ENCODE measurements around the gene APOO.

APOO gene

GRCh38 chrX:23813808-23814207, 93.9 kb downstream of the APOO start:
- DNase-seq = no peak

GRCh38 chrX:23811656-23812055, 96.1 kb downstream of the APOO start:
- no peak for DNase-seq

GRCh38 chrX:23811108-23811651, 96.6 kb downstream of the APOO start:
- no peak for DNase-seq

- DNase-seq = no peak
Measured at GRCh38 chrX:23810279-23810678, 97.5 kb downstream of the APOO start.

- no peak for DNase-seq
Measured at GRCh38 chrX:23805389-23805788, 102.3 kb downstream of the APOO start.

GRCh38 chrX:23804578-23804977, 103.2 kb downstream of the APOO start:
- no peak for DNase-seq

GRCh38 chrX:23803931-23804381, 103.8 kb downstream of the APOO start:
- no peak for DNase-seq

- no peak for DNase-seq
Measured at GRCh38 chrX:23802431-23802830, 105.3 kb downstream of the APOO start.

GRCh38 chrX:23799469-23800065, 108.2 kb downstream of the APOO start:
- DNase-seq = no peak

- DNase-seq = no peak
Measured at GRCh38 chrX:23797371-23798128, 110.2 kb downstream of the APOO start.

GRCh38 chrX:23795221-23795620, 112.5 kb downstream of the APOO start:
- DNase-seq = no peak

- DNase-seq = no peak
Measured at GRCh38 chrX:23792861-23793553, 114.7 kb downstream of the APOO start.

- no peak for DNase-seq
Measured at GRCh38 chrX:23790155-23790497, 117.6 kb downstream of the APOO start.

GRCh38 chrX:23789386-23790154, 118.2 kb downstream of the APOO start:
- no peak for DNase-seq

GRCh38 chrX:23788946-23789345, 118.8 kb downstream of the APOO start:
- DNase-seq = no peak

- no peak for DNase-seq
Measured at GRCh38 chrX:23788521-23788920, 119.2 kb downstream of the APOO start.

- DNase-seq = no peak
Measured at GRCh38 chrX:23787745-23788118, 120.0 kb downstream of the APOO start.

GRCh38 chrX:23786268-23786815, 121.4 kb downstream of the APOO start:
- no peak for DNase-seq

- DNase-seq = no peak
Measured at GRCh38 chrX:23785580-23785979, 122.2 kb downstream of the APOO start.

- DNase-seq = no peak
Measured at GRCh38 chrX:23784470-23785331, 123.0 kb downstream of the APOO start.

- no peak for DNase-seq
Measured at GRCh38 chrX:23783589-23784469, 123.9 kb downstream of the APOO start.
